NAMALWA (cell line): ENCODE data around the gene KSR1.
"Not testable (repeated sequence)": the region's sequence is repeated elsewhere in the genome, so short reads cannot be mapped to it uniquely, and the experiment has no call there.

Experiments used
- DNase-seq: peaks from one replicate; pipeline ENCODE4 v3.0.0-alpha.2; 2015; ENCODE audit warnings: low spot score

The KSR1 gene

DNA sequence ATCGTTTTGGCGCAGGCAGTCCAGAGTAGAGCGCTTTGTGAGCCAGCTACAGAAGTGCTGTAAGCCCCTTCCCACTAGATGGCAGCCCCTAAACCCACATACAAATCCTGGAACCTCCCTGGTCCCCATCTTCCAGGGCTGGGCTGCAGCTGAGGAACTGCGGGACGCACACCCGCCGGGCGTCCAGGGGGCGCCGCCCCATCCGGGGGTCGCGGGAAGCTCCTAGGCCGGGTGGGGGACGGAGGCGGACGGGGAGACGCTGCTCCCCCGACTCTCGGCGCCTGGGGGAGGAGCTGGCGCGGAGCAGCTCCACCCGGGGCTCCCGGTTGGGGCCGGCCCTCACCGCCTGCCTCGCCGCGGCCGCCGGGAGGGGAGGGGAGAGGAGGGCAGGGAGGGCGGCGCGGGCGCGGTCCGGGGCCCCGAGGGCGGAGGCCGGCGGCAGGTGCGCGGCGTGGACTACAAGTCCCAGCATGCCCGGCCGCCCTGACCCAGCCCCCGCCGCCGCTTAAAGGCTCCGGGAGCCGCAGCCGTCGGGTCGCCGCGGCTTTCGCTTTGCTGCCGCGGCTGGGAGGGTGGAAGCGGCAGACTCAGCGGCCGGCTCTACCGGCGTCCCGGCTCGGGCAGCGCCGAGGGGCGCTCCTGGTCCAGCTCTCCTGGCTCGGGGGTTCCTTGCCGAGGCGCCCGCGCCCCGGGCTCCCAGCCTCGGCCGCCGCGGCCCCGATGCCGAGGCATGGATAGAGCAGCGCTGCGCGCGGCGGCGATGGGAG is at the start of gene KSR1:
TSS of gene KSR1 (plus strand) at position 535 of the 767 bp plus-strand sequence. CDS start at position 731, 196 bp downstream.
- DNase-seq: peak; percentile 80

DNA sequence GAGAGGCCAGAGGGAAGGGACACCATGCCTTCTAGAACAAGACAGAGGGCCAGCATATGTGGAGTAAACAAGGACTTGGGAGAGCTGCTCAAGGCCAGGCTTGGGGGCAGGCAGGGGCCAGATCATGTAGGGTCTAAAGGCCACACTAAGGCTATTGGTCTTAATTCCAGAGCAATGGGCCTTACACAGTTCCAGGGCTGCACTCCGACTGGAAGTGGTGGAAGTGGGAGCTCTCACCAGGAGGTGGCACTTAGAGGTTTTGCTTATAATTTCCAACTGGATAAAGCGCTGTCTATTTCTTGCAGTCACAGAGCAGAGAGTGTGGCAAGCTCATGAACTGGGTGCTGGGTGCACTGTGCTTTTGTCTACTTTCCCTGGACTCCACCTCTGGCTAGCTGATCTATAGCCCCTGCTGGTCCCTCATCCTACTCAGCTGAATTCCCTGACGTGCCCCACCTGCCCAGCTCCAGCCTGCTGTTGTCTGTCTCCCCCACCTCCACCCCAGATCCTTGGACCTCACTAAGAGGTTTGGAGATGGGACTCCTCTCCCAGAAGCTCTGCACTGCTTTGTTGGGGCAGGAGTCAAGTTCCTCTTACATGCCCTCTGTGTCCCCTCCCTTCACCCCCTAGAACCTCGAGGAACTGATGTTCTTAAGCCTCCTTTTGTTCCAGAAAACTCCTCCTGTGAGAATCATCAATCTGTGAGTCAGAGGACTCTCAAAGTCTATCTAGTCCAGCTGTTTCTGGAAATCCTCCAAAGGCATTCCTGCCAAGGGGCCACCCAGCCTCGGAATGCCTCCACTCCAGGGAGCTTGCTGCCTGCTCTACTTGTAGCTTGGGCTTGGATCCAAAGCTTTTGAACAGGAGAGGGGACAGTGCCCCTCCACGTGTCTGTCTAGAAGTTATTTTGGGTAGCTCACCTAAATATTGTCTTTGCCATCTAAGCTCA is 48.1 kb upstream of the KSR1 start:
- no peak for DNase-seq

DNA sequence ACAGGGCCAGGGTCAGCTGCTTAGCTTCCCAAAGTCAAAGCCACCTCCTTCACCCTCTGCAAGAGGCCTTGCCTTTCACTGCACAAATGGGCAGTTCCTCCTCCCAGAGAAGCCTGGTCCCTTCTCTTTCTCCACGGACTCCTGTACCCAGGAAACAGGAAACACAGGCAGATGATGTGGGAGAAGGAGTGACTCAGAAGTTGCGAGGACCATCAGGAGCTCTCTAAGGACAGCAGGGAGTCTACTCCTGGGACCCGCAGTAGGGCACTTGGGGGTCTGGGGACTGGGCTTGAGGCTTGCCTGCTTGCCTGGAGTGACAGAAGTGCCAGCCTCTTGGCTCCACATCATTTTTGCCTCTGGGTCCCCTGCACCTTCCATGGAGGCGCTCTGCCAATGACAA is 47.4 kb upstream of the KSR1 start:
- DNase-seq: no peak

DNA sequence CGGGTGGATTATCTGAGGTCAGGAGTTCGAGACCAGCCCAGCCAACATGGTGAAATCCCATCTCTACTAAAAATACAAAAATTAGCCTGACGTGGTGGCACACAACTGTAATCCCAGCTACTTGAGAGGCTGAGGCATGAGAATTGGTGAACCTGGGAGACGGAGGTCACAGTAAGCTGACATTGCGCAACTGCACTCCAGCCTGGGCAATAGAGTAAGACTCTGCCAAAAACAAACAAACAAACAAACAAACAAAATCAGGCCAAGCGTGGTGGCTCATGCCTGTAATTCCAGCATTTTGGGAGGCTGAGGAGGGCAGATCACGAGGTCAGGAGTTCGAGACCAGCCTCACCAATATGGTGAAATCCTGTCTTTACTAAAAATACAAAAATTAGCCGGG is 44.1 kb upstream of the KSR1 start:
- DNase-seq: not testable (repeated sequence)

DNA sequence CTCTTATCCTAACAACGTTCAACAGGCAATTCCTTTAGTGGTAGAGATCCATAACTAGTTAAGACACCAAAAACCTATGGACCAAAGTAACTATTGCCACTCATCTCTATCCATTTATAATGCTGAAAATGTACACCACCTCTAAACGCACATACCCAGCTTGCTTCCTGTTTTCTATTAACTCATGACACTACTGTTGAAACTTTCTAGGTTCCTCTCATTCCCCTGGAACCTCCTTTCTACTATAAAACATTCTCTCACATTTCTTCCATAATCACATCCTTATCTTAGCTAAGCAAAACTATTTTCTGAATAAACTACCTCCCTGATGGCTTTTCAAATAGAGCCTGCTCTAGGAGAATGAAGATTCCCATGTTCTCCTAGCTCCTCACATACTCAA is 42.9 kb upstream of the KSR1 start:
- DNase-seq: no peak

DNA sequence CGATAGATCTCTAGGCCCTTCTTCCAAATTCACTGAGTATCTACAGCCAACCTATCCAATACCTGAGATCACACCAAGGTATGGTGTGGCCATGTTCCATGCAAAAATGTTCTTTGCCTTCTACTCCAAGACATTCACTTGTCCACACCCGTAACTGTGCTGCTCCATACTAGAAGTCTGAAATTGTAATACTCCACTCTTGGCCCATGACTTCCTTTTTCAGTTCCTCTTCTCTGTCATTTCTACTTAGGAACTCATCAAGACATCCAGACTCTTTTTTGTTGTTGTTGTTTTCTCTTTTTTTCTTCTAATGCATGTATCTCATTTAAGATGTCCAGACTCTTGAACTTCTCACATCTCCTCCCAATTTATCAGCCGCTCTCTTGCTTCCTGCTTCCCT is 42.5 kb upstream of the KSR1 start:
- DNase-seq: peak; percentile 15

DNA sequence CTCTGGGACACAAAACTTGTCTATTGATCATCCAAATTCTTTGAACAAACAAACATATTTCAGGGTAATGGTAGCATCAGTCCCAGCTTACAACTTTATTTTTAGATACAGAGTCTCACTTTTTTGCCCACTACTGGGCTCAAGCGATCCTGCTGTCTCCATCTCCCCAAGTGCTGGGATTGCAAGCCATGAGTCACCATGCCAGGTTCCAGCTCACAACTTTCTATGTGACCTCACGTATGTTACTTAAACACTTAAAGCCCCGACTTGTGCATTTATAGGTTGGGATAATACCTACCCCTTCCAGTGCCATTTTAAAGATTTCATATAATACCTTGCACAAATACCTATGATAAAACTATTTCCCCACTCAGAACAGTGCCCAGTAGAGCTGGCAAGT is 42.0 kb upstream of the KSR1 start:
- DNase-seq: no peak

DNA sequence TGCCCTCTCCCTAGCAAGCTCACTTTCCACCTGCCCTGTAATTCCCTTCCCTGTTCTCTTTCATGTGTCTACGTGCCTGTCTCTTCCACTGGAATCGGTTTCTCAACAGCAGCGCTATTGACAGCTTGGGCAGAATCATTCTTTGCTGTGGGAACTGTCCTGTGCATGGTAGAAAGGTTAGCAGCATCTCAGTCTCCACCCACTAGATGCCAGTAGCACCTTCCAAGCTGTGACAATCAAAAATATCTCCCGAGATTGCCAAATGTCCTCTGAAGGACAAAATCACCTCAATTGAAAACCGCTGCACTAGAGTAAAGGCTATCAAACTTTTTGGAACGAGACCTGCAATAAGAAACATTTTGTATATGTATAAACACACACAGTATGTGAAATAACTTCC is 41.6 kb upstream of the KSR1 start:
- DNase-seq: no peak

DNA sequence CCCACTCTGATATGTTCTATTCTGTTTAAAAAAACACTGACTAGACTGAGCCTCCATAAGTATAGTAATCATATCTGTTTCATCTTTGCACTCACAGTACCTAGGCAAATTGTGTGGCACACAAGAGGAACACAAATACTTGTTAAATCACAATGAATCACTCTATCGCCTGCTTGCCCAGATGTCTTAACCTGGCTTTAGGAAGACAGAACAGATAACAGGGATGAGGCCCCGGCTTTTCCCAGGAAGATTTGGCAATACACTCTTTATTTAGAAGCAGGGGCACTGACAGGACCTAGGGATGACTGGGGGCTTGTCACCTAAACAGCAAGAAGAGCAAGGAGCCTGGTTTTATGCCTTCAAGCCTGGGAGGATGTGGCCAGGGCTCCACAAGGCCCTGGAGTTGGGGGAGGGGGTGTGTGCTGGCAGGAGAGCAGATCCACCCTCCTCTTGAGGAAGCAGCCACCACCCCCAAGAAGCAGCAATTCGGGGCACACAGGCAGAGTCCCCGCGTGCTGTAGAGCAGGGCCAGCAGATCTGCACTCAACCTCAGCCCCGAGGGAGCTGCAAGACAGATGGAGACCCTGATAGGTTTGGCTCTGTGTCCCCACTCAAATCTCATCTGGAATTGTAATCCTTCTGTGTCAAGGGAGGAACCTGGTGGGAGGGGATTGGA is 41.0 kb upstream of the KSR1 start:
- no peak for DNase-seq

DNA sequence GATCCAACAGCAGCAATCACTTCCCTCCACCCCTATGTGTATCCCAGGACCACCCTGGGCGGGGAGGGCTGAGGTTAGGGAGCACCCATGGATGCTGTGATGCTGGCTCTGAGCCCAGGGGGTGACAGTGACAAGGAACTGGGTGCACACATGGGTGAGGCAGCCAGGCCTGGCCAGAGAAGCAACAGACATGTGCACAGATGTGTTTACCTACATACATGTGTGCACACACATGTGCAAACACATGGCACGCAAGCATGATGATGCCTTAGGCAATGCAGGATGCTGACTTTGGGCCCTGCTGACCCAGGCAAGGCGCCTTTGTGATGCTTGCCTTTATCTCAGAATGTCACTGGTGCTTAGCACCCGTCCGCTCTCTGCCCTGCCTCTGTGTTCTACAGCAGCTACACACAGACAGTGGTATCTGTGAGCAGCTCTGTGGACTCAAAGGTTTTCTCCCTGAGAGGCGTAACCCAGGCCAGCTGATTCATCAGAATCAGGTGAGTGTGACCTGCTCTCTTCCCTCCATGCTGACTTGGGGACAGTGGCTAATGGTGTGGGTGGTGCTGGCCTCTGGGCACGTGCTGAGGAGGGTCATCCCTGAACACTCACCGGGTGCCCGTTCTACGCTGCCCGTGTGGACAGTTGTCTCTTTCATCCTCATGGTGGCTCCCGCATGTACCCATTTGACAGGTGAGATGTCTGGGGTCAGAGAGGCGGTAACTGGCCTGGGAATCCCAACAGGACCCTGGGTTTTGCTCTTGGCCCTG is 38.5 kb upstream of the KSR1 start:
- no peak for DNase-seq

DNA sequence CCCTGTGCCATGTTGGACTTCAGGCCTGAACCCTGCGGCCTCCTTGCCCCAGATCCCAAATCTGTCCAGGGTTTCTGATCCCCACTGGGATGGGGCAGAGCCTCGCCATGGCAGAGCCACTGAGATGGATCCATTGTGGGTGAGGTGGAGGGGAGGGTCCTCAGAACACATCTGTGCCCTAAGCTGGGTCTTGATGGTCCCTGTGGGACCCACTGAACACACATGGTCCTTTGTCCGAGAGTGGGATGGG is 38.0 kb upstream of the KSR1 start:
- no peak for DNase-seq

DNA sequence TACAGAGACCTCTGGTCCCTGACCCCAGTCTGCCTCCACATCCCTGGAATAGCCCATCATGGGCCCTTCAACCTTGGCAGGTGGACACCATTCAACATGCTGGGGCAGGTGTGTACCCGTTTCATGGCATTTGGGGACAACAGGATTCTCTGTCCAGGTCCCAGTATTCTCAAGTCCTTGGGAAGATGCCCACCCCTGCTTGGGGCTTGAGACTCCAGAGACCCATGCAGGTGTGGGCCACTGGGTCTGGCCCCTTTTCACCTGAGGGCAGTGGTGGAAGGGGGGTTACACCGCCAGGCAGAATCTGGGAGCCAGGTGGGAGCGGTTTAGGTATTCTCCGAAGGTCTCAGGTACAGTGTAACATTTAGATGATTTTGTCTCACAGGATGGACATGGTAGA is 37.1 kb upstream of the KSR1 start:
- DNase-seq: no peak

DNA sequence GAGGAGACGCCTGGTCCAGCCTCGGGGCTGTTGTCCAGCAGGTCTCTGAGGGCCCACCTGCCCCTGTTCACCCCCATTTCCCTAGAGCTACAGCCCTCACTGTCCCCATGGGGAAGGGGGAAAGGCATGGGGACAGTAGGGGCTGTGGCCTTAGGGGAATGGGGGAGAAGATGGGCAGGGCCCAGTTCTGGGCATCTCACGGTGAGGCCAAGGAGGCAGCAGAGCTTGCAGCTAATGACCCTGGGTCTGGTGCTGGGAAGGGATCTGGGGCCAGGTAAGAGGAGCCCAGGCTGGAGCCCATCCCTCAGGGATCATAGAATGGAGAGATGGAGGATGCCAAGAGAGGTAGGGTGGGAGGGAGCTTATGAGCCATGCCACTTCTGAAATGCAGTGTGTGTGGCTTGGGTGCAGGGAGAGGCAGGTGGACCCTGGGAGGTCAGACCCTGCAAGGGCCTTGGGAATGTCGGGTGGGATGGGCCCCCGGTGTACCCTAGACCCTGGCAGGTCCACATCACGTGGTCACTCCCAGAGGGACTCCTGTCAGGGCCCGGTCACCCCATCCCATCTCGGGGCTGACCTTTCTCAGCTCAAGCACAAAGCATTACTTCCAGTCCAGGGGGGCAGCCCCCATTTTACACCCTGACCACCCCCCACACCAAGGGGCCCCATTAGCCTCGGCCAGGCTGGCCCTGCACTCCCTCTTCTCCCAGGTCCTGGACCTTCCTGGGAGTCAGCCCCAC is 35.9 kb upstream of the KSR1 start:
- no peak for DNase-seq

DNA sequence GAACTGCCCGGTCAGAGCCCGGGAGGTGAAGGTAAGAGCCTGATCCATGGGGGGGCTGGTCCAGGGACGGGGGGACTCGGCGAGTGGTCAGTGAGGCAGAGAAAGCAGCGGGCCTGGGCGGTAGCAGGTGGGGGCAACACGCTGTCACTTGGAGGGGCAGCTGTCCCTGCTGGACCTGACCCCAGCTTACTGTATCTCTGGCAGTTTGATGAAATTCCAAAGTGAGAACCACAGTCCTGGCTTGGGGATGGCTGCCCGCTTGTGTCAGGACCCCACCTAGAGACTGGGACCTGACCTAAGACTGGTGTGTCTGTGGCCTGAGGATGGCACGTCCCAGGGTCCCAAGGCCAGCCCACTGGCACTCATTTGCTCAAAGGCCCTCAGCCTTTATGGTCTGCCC is 35.1 kb upstream of the KSR1 start:
- no peak for DNase-seq

DNA sequence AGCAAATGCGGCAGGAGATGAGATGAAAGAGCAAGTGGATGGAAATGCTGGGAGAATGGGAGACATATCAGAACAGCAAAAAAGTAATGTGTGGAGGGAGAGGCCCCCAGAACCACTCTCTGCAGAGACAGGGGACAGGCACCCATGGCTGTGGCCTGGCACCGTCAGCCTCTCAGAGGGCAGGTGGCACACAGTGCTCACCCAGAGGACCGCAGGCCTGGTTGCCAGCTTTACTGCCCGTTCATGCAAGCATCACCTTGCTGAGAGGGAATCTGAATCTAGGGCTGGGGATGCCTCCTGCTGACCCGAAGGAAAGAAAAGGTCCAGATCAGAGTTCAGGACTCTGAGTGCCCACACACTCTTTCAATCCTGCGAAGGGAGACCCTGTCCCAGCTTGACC is 34.6 kb upstream of the KSR1 start:
- not testable (repeated sequence) for DNase-seq

DNA sequence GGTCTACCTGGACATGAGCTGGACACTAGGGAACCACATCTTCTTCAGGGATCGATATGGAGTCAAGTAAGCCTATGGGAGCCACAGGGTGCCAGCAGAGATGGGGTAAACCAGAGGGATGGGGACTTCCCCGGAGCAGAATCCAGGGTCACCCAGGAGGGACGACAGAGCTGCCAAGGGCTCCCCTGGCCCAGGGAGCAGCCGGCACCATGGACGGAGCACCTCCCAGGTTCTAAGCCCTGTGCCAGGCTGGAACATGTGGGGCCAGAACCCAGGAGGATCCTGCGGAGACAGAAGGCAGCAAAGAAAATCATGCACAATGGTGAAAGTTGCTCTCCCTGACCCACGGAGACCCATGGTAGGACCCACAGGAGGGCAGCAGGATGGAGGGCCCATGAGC is 33.6 kb upstream of the KSR1 start:
- DNase-seq: no peak

DNA sequence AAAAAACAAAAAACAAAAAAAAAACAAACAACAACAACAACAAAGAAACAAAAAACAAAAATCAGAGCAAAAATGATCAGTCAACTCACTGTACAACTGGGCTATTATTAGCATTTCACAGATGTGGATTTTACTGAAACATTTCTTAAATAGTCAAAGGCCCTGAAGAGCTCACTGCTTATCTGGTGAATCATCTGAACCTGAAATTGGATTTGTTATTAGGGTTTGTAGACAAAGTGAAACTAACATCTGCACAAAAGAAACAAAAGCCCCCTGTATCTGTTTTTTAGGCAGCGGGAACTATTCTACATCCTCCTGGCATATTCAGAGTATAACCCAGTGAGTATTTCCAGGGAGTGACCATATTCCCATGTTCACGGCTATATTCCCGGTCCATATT is 32.6 kb upstream of the KSR1 start:
- DNase-seq: peak; percentile 22

DNA sequence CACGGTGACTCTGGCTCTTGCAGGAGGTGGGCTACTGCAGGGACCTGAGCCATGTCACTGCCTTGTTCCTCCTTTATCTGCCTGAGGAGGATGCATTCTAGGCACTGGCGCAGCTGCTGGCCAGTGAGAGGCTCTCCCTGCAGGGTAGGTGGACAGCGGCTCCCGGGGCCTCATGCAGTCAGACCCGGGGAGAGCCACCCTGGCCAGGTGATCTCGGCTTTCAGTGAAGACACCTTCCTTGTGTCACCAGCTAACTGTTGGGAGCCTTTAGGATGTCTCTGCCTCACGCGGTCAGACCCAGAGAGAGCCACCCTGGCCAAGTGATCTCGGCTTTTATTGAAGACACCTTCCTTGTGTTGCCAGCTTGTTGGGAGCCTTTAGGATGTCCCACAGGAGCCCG is 31.7 kb upstream of the KSR1 start:
- DNase-seq: no peak

DNA sequence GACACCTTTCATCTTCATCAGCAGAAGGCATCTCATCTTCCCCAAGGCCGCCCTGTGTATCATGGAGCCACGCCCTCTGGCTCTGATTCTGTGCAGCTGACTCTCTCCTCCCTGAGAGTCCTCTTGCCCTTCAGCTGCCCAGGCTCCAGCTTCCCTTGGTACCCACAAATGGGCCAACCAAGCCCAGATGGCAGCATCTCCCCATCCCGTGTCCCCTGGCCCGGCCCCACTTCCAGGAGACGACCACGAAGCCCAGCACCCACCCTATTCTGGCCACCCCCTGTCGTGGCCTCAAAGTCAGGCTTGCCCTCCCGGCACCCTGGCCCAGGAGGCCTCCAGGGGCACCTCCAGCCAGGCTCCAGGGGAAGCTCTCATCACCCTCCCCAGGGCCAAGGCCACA is 31.3 kb upstream of the KSR1 start:
- no peak for DNase-seq

DNA sequence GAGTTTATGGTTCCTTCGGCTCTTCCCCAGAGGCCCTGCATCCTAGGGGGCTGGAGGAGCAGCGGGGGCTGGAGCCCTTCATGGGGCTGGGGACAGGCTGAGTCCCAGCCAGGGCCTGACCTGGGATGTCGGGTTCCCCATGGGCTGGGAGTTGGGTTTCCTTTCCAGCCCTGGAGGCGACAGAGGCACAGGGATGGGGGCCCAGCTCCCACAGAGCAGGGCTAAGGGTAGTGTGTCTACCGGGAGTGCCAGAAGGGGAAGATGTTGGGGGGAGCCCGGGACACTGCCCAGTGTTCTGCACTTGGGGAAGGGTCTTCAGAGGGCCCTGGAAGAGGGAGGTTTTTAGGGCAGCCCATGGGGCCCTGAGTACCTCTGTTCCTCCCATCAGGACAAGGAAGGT is 30.7 kb upstream of the KSR1 start:
- not testable (repeated sequence) for DNase-seq

DNA sequence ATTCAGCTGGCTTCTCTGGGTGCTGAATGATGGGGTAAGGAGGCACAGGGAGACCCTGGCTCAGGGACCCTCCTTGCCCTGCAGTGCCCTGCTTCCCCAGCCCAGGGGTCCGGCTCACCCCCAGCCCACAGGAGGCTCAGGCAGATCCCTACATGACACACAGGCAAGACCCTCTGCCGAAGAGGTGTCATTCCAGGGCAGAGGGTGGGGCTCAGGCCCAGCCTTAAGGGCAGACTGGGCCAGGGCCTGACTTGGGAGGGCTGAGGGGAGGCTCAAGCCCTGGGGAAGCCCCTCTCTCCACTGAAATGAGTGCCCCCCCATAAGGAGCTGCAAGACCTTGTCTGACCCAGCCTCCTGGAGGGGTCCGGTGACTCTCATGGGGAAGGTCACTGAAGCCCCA is 30.3 kb upstream of the KSR1 start:
- no peak for DNase-seq

DNA sequence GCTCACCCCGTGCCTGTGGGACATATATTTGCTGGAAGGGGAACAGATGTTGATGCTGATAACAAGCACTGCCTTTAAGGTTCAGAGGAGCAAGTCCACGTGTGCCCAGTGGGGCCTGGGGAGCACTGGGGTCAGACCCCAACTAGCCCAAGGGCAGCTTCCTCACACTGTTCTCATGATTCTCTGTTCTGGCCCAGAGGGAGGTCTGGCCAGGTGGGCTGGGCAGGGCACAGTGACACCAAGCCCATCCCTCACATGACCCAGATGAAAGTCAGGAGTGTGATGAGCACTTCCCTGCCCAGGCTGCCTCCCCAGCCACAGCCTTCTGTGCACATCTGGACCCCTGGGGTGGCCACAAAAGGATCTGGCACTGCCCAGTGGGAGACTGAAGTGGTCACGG is 29.8 kb upstream of the KSR1 start:
- DNase-seq: not testable (repeated sequence)
